Activated naive CD8-positive, alpha-beta T cell (primary cell): ENCODE data around the gene PDE2A.

Source experiments
- H3K27ac Mint-ChIP-seq: one replicate; pipeline ENCODE4 v1.8.0; 2021; ENCODE audit warnings: mixed read lengths
- H3K27me3 Mint-ChIP-seq: one replicate; pipeline ENCODE4 v1.8.0; 2021; ENCODE audit warnings: mixed read lengths
- H3K36me3 Mint-ChIP-seq: one replicate; pipeline ENCODE4 v1.8.0; 2021; ENCODE audit warnings: mixed read lengths
- H3K4me1 Mint-ChIP-seq: one replicate; pipeline ENCODE4 v1.8.0; 2021; ENCODE audit warnings: low read depth, mixed read lengths
- H3K4me3 Mint-ChIP-seq: one replicate; pipeline ENCODE4 v1.8.0; 2021; ENCODE audit warnings: mild to moderate bottlenecking, mixed read lengths
- H3K9me3 Mint-ChIP-seq: one replicate; pipeline ENCODE4 v1.8.0; 2021; ENCODE audit warnings: low read depth, mixed read lengths

Gene PDE2A

GRCh38 chr11:72584293-72584938 lies 89.8 kb downstream of the PDE2A start:
- Mint-ChIP-seq H3K36me3 (peaks cover 3% of the 10 kb centered on the region), H3K27me3 (peaks cover 16% of the 10 kb centered on the region), H3K27ac (peak overlapping the region; percentile 73), H3K4me3 (peak overlapping the region; percentile 83), H3K9me3 (no peaks in the 10 kb centered on the region), H3K4me1 (peaks cover 18% of the 10 kb centered on the region)

GRCh38 chr11:72583616-72584292 lies 90.5 kb downstream of the PDE2A start:
- peaks cover 14% of the 10 kb centered on the region for H3K27me3 Mint-ChIP-seq
- no peaks in the 10 kb centered on the region for H3K9me3 Mint-ChIP-seq
- H3K36me3 Mint-ChIP-seq: peaks cover 3% of the 10 kb centered on the region
- peak overlapping the region; percentile 49 for H3K4me3 Mint-ChIP-seq
- H3K27ac Mint-ChIP-seq: no peak overlapping the region
- peaks cover 14% of the 10 kb centered on the region for H3K4me1 Mint-ChIP-seq

- H3K9me3 Mint-ChIP-seq: no peaks in the 10 kb centered on the region
- peaks cover 9% of the 10 kb centered on the region for H3K27me3 Mint-ChIP-seq
- H3K27ac Mint-ChIP-seq: no peak overlapping the region
- no peaks in the 10 kb centered on the region for H3K36me3 Mint-ChIP-seq
- peak overlapping the region; percentile 23 for H3K4me3 Mint-ChIP-seq
- H3K4me1 Mint-ChIP-seq: peaks cover 14% of the 10 kb centered on the region
These were observed 91.1 kb downstream of the PDE2A start for GRCh38 chr11:72583177-72583553.

GRCh38 chr11:72582206-72583176 lies 91.7 kb downstream of the PDE2A start:
- no peaks in the 10 kb centered on the region for H3K36me3 Mint-ChIP-seq
- H3K27me3 Mint-ChIP-seq: peaks cover 4% of the 10 kb centered on the region
- H3K4me1 Mint-ChIP-seq: peaks cover 14% of the 10 kb centered on the region
- H3K27ac Mint-ChIP-seq: no peak overlapping the region
- no peak overlapping the region for H3K4me3 Mint-ChIP-seq
- H3K9me3 Mint-ChIP-seq: no peaks in the 10 kb centered on the region

- Mint-ChIP-seq H3K4me1 (peaks cover 14% of the 10 kb centered on the region), H3K36me3 (no peaks in the 10 kb centered on the region), H3K27ac (no peak overlapping the region), H3K27me3 (peaks cover 2% of the 10 kb centered on the region), H3K4me3 (no peak overlapping the region), H3K9me3 (no peaks in the 10 kb centered on the region)
These were observed 93.2 kb downstream of the PDE2A start for GRCh38 chr11:72581067-72581466.

- Mint-ChIP-seq H3K4me1 (peaks cover 12% of the 10 kb centered on the region), H3K27me3 (peaks cover under 1% of the 10 kb centered on the region), H3K4me3 (no peak overlapping the region), H3K36me3 (no peaks in the 10 kb centered on the region), H3K27ac (no peak overlapping the region), H3K9me3 (no peaks in the 10 kb centered on the region)
These were observed 93.6 kb downstream of the PDE2A start for GRCh38 chr11:72580642-72580950.

- Mint-ChIP-seq H3K4me1 (peaks cover 6% of the 10 kb centered on the region), H3K27ac (no peak overlapping the region), H3K36me3 (no peaks in the 10 kb centered on the region), H3K4me3 (no peak overlapping the region), H3K9me3 (no peaks in the 10 kb centered on the region), H3K27me3 (no peaks in the 10 kb centered on the region)
These were observed 94.2 kb downstream of the PDE2A start for GRCh38 chr11:72579816-72580641.

GRCh38 chr11:72578991-72579815 lies 95.0 kb downstream of the PDE2A start:
- peaks cover 2% of the 10 kb centered on the region for H3K4me1 Mint-ChIP-seq
- no peaks in the 10 kb centered on the region for H3K36me3 Mint-ChIP-seq
- H3K4me3 Mint-ChIP-seq: no peak overlapping the region
- peaks cover 6% of the 10 kb centered on the region for H3K27me3 Mint-ChIP-seq
- H3K9me3 Mint-ChIP-seq: no peaks in the 10 kb centered on the region
- H3K27ac Mint-ChIP-seq: no peak overlapping the region

GRCh38 chr11:72578566-72578965 lies 95.7 kb downstream of the PDE2A start:
- Mint-ChIP-seq H3K4me3 (no peak overlapping the region), H3K9me3 (no peaks in the 10 kb centered on the region), H3K36me3 (no peaks in the 10 kb centered on the region), H3K4me1 (peaks cover under 1% of the 10 kb centered on the region), H3K27me3 (peaks cover 8% of the 10 kb centered on the region), H3K27ac (no peak overlapping the region)

- no peak overlapping the region for H3K4me3 Mint-ChIP-seq
- peaks cover 10% of the 10 kb centered on the region for H3K27me3 Mint-ChIP-seq
- H3K9me3 Mint-ChIP-seq: no peaks in the 10 kb centered on the region
- H3K27ac Mint-ChIP-seq: no peak overlapping the region
- H3K4me1 Mint-ChIP-seq: peaks cover 2% of the 10 kb centered on the region
- H3K36me3 Mint-ChIP-seq: no peaks in the 10 kb centered on the region
These were observed 96.2 kb downstream of the PDE2A start for GRCh38 chr11:72578051-72578450.

- Mint-ChIP-seq H3K9me3 (no peaks in the 10 kb centered on the region), H3K4me1 (peaks cover 2% of the 10 kb centered on the region), H3K27ac (no peak overlapping the region), H3K4me3 (no peak overlapping the region), H3K36me3 (no peaks in the 10 kb centered on the region), H3K27me3 (peaks cover 14% of the 10 kb centered on the region)
These were observed 96.9 kb downstream of the PDE2A start for GRCh38 chr11:72577271-72577721.

- no peak overlapping the region for H3K27ac Mint-ChIP-seq
These were observed 97.6 kb downstream of the PDE2A start for GRCh38 chr11:72576661-72577060.

GRCh38 chr11:72576243-72576595 lies 98.0 kb downstream of the PDE2A start:
- H3K4me3 Mint-ChIP-seq: no peak overlapping the region

More at GRCh38 chr11:72576661-72577060, 97.6 kb downstream of the PDE2A start:
- Mint-ChIP-seq H3K4me1 (peaks cover 2% of the 10 kb centered on the region), H3K36me3 (no peaks in the 10 kb centered on the region), H3K4me3 (no peak overlapping the region), H3K9me3 (no peaks in the 10 kb centered on the region), H3K27me3 (peaks cover 14% of the 10 kb centered on the region)

More at GRCh38 chr11:72576243-72576595, 98.0 kb downstream of the PDE2A start:
- no peak overlapping the region for H3K27ac Mint-ChIP-seq
- H3K9me3 Mint-ChIP-seq: no peaks in the 10 kb centered on the region
- peaks cover 15% of the 10 kb centered on the region for H3K27me3 Mint-ChIP-seq
- peaks cover 2% of the 10 kb centered on the region for H3K4me1 Mint-ChIP-seq
- H3K36me3 Mint-ChIP-seq: no peaks in the 10 kb centered on the region
